Right hindlimb (tissue), 1 donor: Measurements from ENCODE around the gene CBFA2T2.

Source experiments
- DNase-seq: peaks from one replicate; pipeline ENCODE4 v3.0.0-alpha.2; 2018

Gene CBFA2T2

GRCh38 chr20:33669873-33670640 lies 180.2 kb downstream of the CBFA2T2 start:
- DNase-seq: peak; percentile 17

GRCh38 chr20:33670715-33671499 lies 181.0 kb downstream of the CBFA2T2 start:
- peak; percentile 15 for DNase-seq

GRCh38 chr20:33671573-33672288 lies 181.8 kb downstream of the CBFA2T2 start:
- peak; percentile 22 for DNase-seq

GRCh38 chr20:33672426-33673113 lies 182.7 kb downstream of the CBFA2T2 start:
- no peak for DNase-seq

GRCh38 chr20:33673114-33673409 lies 183.2 kb downstream of the CBFA2T2 start:
- peak; percentile 19 for DNase-seq

- DNase-seq: peak; percentile 30
Measured at GRCh38 chr20:33673410-33674293, 183.8 kb downstream of the CBFA2T2 start.

- peak; percentile 90 for DNase-seq
Measured at GRCh38 chr20:33674294-33675135, 184.6 kb downstream of the CBFA2T2 start, which contains the start of gene NECAB3. NECAB3 (minus strand) TSS chr20:33674428; CDS start chr20:33674352, 76 bp downstream.

GRCh38 chr20:33675136-33675959 lies 185.5 kb downstream of the CBFA2T2 start:
- peak; percentile 18 for DNase-seq

GRCh38 chr20:33676121-33676520 lies 186.2 kb downstream of the CBFA2T2 start:
- DNase-seq: no peak

GRCh38 chr20:33676652-33677645 lies 187.1 kb downstream of the CBFA2T2 start:
- no peak for DNase-seq

- DNase-seq: peak; percentile 84
Measured at GRCh38 chr20:33677991-33678702, 188.3 kb downstream of the CBFA2T2 start.

GRCh38 chr20:33679758-33680485 lies 190.0 kb downstream of the CBFA2T2 start:
- no peak for DNase-seq

GRCh38 chr20:33680686-33681085 lies 190.8 kb downstream of the CBFA2T2 start:
- no peak for DNase-seq

- DNase-seq: no peak
Measured at GRCh38 chr20:33681288-33681687, 191.4 kb downstream of the CBFA2T2 start.

- no peak for DNase-seq
Measured at GRCh38 chr20:33681728-33682353, 191.9 kb downstream of the CBFA2T2 start.

- DNase-seq: peak; percentile 37
Measured at GRCh38 chr20:33684533-33685327, 194.8 kb downstream of the CBFA2T2 start.
